Right atrium auricular region (tissue), 2 donors: ENCODE results near the gene RWDD4. TPM values are rescaled to one million over a fixed set of nuclear protein-coding genes. Genes with fewer than 3 reads are reported as not detected.

Source experiments
- DNase-seq: peaks from one replicate; pipeline ENCODE4 v3.0.0-alpha.2; 2019; ENCODE audit warnings: low spot score
- H3K27ac ChIP-seq, 2 donors: fragments of 200-600 bp; sonication (generic); 1 replicate in 1 of 2; 2 replicates in 1 of 2; pipeline ENCODE4 v1.5.1; 2016 to 2019
- H3K27me3 ChIP-seq, 2 donors: fragments of 200-600 bp; sonication (generic); one replicate each; pipeline versions ENCODE4 v1.5.1 to v1.6.0; 2017 to 2019
- H3K36me3 ChIP-seq: fragments of 200-600 bp; sonication (generic); one replicate; pipeline ENCODE4 v1.5.1; 2016
- H3K4me1 ChIP-seq, 2 donors: fragments of 200-600 bp; sonication (generic); one replicate each; pipeline versions ENCODE4 v1.5.1 to v1.6.0; 2017 to 2019
- H3K4me3 ChIP-seq, 2 donors: fragments of 200-600 bp; sonication (generic); 1 replicate in 1 of 2; 2 replicates in 1 of 2; pipeline ENCODE4 v1.5.1; 2017 to 2019; ENCODE audit warnings: mild to moderate bottlenecking in 1 of 2, moderate library complexity in 1 of 2
- H3K9me3 ChIP-seq, 2 donors: fragments of 200-600 bp; sonication (generic); one replicate each; pipeline ENCODE4 v1.5.1; 2019
- CTCF ChIP-seq, 2 donors: fragments of 200-600 bp; sonication (generic); IDR thresholded peaks; one replicate each; pipeline ENCODE4 v1.5.1; 2019; ENCODE audit warnings: antibody characterized with exemption in 2 of 2
- total RNA-seq, 2 donors: library from RNA; depleted of rRNA; stranded (reverse); fragments of >200 nt; gene quantifications; one replicate each; pipeline ENCODE4 v1.1.0, GENCODE V29; 2016

Gene RWDD4
- total RNA-seq, result 10 to 100 TPM; 15.3 to 24.9 TPM

- no peak for TF ChIP-seq CTCF (IDR thresholded peaks at IDR 0.05)
- Histone ChIP-seq H3K27me3 (no peaks in the 10 kb centered on the region), H3K9me3 (no peaks in the 10 kb centered on the region), H3K4me3 (peak within 1 kb of the TSS; percentile 61 to 83), H3K27ac (peak within 1 kb of the TSS; percentile 90 to 97), H3K36me3 (no peaks in the 10 kb centered on the region), H3K4me1 (peaks cover 0 to 26% of the 10 kb centered on the region in 2 donors)
- peak; percentile 97 for DNase-seq
These were observed at the start of gene RWDD4, which contains the start of gene TRAPPC11 for GRCh38 chr4:183659029-183659871. TSS of gene RWDD4 (minus strand) at chr4:183659185. CDS start at chr4:183658952, 233 bp downstream. TSS of gene TRAPPC11 (plus strand) at chr4:183659293. CDS start at chr4:183663868, 4,575 bp downstream.

GRCh38 chr4:183702492-183702891 lies 43.5 kb upstream of the RWDD4 start:
- no peak for DNase-seq
- H3K9me3 ChIP-seq, result peaks cover 0 to 5% of the 10 kb centered on the region in 2 donors
- TF ChIP-seq CTCF (IDR thresholded peaks at IDR 0.05), result no peak
- H3K4me3 ChIP-seq, result no peak overlapping the region
- H3K4me1 ChIP-seq, result no peaks in the 10 kb centered on the region
- peaks cover 73% of the 10 kb centered on the region for H3K36me3 ChIP-seq
- H3K27ac ChIP-seq, result no peak overlapping the region
- H3K27me3 ChIP-seq, result no peaks in the 10 kb centered on the region

GRCh38 chr4:183700407-183700806 lies 41.4 kb upstream of the RWDD4 start:
- Histone ChIP-seq H3K4me3 (no peak overlapping the region), H3K36me3 (peaks cover 83% of the 10 kb centered on the region), H3K27me3 (no peaks in the 10 kb centered on the region), H3K27ac (no peak overlapping the region), H3K9me3 (peaks cover 0 to 5% of the 10 kb centered on the region in 2 donors), H3K4me1 (no peaks in the 10 kb centered on the region)
- no peak for DNase-seq
- no peak for TF ChIP-seq CTCF (IDR thresholded peaks at IDR 0.05)

- no peaks in the 10 kb centered on the region for H3K4me1 ChIP-seq
- DNase-seq, result no peak
- H3K9me3 ChIP-seq, result peaks cover 0 to 5% of the 10 kb centered on the region in 2 donors
- no peak for TF ChIP-seq CTCF (IDR thresholded peaks at IDR 0.05)
- no peak overlapping the region for H3K27ac ChIP-seq
- H3K4me3 ChIP-seq, result no peak overlapping the region
- H3K27me3 ChIP-seq, result no peaks in the 10 kb centered on the region
- H3K36me3 ChIP-seq, result peaks cover 89% of the 10 kb centered on the region
These were observed 39.9 kb upstream of the RWDD4 start for GRCh38 chr4:183698909-183699308.

- Histone ChIP-seq H3K4me3 (no peak overlapping the region), H3K27me3 (no peaks in the 10 kb centered on the region), H3K4me1 (no peaks in the 10 kb centered on the region), H3K9me3 (no peaks in the 10 kb centered on the region), H3K36me3 (peaks cover 62% of the 10 kb centered on the region), H3K27ac (no peak overlapping the region)
- no peak for DNase-seq
- TF ChIP-seq CTCF (IDR thresholded peaks at IDR 0.05), result no peak
These were observed 32.9 kb upstream of the RWDD4 start for GRCh38 chr4:183691897-183692296.
